HUDEP-2 (cell line): Measurements from ENCODE around the gene SLC28A1.
"Not testable (repeated sequence)": the region's sequence is repeated elsewhere in the genome, so short reads cannot be mapped to it uniquely, and the experiment has no call there.

ENCODE experiments used
- DNase-seq, 76 experiments: peaks; one replicate each; lab custom pipeline; 2025; ENCODE audit not compliant: unreplicated experiment in 76 of 76; lab: John Stamatoyannopoulos, UW

SLC28A1 gene

DNA sequence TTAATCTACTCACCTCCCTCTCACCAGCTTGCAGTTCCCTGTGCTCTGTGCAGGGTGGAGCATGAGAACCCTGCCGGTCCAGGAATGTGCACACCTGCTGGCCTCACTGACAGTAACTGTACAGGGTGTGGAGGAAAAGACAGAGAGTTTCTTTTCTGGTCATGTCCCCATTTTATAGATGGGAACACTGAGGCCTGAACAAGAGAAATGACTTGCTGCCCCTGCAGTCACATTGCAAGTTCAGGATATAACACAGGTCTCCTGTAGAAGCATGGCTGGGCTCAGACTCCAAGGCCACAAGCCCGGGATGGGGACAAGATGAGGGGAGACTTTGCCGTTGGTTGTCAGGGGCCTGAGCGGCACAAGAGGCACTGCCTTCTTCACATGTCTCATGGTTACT lies 23.3 kb downstream of the SLC28A1 start:
- DNase-seq, result no peak

DNA sequence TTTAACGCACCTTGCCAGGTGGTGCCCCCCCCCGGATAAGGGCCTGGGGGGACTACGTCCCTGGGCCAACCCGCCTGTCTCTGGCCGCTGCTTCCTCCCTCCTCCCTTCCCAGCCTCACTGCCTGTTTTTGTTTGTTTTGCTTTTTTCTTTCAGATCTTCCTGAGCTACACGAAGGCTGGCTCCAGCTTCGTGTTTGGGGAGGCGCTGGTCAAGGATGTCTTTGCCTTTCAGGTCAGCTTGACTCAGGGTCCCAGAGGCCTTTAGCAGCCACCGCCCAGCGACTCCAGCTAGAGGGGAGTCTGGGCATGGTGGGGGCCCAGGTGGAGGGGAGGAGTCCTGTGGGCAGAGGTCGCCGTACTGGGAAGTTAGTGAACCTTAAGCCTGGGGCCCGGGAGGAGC lies 24.1 kb downstream of the SLC28A1 start:
- no peak for DNase-seq

DNA sequence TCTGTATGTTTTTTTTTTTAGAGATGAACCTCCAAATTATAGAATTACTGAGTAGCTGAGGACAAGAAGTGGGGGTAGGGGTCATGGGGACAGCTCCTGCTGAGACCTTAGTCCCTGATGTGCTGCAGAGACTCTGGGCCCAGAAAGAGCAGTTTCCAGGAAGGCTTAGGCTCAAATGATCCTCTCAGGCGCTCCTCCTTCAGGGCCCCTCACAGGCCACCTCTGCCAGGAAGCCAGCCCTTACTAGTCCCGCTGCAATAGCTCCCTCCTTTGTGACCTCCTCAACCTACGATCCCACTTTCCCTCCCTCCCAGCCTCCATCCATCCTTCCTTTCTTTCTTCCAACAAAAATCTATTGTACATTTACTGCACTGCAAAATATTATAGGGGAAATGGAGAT lies 24.6 kb downstream of the SLC28A1 start:
- DNase-seq, result no peak

DNA sequence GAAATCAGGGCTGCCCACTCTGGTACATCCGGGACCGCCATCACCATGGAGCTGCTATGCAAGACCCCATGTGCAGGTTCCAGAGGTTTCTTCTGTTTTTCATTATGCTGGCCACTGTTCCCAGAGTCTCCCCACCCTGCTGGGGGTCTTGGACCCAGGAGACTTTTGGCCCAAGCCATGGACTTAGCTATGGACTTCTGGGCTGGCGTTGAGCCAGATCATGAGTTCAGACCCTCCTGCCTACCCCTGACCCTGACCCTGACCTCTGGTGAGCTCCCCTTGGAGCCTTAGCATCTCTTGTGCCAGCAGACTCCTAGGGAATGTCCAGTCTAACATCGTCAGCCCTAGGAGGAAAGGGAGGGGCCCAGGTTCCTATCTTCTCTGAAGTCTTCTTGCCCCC lies 25.3 kb downstream of the SLC28A1 start:
- no peak for DNase-seq

DNA sequence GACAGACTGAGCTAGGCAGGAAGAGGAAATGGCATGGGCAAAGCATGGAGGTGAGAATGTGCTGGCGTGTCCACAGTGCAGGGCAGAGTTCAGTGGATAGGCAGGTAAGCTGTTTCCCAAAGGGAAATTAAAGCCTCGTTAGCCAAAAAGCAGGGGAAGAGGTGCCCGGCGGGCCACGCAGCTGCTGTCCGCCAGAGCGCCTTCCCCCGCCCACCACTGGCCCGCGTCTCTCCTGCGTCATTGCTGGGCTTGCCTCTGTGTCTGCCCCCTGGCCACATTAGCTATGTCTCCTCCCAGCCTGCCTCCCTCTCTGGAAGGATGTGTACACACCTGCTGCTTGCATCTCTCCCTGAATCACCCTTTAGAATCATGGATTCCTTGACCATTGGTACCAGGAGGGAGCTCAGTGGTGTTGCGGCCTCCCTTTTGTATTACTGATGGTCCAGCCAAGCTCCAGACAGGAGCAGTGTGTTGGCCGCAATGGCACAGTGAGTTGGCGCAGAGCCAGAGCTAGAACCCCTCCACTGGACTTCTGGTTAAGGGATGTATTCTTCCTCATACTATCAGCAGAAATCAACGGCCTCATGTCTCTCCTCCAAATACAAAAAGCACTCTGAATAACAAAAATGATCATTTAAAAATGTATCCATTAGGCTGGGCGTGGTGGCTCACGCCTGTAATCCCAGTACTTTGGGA lies 26.6 kb downstream of the SLC28A1 start:
- DNase-seq, result no peak

DNA sequence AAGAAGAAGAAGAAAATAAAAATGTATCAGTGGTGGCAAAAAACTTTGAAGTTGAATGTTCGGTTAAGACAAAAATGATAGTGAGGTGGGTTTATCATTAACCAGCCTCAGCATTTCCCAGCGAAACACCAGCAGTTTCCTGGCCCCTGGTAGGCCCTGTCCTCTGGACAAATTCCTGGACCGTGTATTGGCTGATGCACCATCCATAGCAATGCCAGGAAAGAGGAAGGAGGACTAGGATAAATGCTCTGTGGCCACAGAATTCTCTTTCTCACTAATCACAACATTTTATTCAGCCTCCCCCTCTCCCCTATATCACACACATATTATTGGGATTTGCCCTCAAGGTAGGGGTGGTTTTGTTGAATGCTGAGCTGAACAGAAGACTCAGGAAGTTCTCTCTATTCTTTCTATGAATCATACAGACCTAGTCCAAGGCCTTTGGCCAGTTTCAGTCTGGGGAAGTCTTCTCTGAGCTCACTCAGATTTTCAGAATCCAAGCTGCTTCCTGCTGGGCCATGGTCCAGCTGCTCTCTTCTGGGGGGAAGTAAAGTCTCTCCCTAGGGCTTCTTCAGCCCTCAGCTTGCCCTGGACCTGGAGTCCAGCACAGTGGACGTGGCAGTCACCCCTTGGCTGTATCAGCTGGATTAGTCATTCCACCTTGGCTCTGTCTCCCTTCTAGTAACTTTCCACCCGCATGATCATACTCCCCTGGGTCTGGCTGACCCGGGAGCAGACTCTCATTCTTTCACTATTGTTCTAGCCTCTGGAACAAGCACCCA lies 27.6 kb downstream of the SLC28A1 start:
- no peak for DNase-seq

DNA sequence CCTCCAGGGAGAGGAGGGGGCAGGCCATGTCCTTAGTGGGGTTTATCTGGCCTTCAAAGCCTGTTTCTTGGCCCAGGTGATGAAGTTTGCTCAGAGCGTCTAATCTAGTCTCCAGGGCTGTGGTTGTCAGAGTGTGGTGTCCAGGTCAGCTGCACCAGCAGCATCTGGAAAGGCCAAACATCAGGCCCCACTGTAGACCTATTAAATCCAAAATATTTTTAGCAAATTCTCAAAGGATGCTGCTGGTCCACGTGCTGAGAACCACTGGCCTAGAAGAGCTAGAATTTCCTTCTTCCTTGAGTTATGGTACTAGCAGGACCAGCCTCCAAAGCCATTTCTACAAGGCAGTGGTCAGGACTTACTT lies 28.9 kb downstream of the SLC28A1 start:
- DNase-seq, result no peak

DNA sequence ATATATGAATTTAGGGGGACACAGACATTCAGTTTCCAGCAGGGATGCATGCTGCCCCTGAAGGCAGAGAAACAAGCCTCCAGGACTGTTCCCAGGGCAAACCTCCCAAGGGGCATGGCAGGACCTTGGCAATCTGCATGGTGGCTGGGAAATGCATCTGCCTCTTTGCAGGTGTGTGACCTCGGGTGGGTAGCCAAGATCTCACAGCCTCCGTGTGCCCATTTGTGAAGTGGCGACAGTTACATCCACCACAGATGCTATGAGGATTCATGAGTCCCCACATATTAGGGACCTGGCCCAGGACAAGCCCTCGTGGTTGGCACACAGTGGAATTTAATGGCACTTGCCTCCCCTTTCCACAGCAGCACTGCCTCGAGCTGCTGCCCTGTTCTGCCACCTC lies 29.9 kb downstream of the SLC28A1 start:
- no peak for DNase-seq

DNA sequence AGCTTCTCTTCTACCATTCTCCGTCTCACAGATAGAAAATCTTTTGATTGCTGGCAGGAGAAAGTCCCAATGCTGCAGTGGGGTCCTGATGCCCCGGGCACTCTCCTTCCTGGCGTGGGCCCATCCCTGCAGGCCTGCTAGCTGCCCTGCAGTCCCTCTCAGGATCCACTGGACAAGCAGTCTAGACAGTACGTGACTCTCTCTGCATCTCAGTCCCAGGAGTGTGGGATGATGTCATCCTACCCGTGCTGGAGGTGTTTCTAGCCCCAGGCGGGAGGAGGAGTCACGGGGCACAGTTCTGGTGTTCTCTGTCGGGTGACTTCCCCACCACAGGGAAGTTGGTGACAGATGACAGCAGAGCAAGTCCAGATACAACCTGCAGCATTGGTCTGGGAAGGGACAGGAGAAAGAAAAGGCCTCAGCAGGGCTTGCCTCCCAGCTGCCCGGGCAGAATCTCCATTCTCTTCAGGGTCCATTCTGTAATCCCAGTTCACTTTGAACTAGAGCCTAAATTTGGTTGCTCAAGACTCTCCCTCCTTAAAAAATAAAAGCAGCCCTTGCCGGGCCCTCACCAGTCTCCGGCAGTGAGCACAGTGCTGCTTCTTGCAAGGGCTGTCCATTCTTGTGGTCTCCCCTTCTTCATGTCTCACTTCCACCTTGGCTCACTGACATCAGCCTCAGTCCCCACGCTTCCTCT lies 30.6 kb downstream of the SLC28A1 start:
- DNase-seq, result peak in 20 of 76 experiments; percentile 2 to 70 (median 14)

DNA sequence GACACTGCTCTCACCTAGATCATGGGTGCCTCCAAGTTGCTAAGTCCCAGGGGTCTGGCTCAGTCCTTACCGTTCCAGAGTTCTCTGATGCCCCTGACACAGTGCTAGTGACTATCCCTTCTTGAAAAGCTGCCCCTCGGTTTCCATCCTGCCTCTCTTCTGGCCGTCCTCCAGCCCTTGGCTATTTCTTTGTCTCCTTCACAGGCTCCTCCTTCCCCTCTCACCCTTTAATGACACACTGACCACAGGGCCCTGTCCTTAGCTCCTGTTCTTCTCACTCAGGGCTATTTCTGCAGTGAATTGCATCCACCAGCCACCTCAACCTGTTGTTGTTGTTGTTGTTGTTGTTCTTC lies 31.1 kb downstream of the SLC28A1 start:
- no peak for DNase-seq

DNA sequence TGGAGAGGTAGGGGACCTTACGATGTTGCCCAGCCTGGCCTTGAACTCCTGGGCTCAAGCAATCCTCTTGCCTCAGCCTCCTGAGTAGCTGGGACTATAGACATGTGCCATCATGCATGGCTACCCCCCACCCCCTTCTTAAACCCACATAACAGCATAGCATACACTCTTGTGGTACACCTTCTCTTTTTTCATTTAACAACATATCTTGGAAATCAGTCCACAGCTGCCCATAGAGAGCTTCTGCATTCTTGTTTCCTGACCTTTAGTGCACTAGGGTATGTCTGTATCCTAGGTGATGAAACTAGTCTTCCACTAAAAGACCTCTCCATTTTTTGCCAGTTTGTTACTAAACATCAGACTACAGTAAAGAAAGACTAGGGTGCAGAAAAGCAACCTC lies 33.0 kb downstream of the SLC28A1 start:
- DNase-seq, result no peak

DNA sequence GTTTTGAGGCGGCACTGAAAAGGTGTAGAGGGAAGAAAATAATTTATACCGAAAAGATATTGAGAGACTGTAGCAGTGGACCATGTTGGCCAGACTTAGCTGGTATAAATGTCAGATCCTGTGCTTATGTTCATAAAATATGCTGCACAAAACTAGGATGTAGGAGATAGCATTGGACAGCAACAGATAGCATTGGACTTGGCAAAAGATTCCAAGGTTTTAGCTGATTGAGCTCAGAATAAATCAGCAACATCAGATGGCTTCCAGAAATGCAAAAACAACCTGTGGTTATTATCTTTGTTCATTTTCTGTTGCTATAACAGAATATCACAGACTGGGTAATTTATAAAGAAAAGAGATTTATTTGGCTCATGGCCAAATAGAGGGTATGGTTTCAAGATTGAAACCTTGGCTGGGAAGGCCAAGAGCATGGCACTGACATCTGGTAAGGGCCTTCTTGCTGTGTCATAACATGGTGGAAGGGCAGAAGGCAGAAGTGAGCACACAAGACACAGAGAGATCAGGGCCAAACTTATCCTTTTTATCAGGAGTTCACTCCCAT lies 34.7 kb downstream of the SLC28A1 start:
- DNase-seq, result no peak

DNA sequence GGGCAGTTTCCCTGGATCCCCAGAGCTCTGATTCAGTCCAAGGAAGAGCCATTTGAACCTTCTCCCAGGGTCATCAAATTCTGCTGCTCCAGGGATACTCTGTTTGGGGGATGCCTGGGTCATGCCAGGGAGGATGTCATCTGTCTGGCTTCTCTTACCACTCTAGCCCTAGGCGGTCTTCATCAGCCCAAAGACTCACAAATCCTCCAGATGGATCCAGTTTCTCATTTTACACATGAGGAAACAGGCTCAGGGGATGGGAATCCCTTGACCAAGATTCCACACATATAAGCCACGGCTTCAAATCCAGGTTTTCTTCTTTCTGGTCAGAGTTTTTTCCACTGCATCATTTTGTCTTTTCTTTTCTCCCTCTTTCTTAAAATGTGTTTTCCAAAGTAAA lies 36.7 kb downstream of the SLC28A1 start:
- no peak for DNase-seq

DNA sequence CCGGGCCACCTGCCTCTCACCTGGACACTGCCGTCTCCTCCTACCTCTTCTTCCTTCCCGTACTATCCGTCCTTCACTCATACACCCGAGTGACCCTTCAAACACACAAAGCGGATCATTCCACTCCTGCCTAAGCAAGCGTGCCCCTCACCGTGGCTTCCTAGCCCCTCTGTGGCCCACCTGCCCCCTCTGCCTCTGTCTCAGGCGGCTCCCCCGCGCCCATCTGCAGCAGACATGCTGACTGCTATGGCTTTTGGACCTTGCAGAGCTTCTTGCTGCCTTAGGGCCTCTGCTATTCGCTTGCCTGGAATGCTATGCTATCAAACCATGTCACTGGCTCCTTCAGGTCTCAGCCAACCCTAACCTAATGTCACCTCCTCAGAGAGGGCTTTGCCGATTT lies 38.1 kb downstream of the SLC28A1 start:
- DNase-seq, result no peak

DNA sequence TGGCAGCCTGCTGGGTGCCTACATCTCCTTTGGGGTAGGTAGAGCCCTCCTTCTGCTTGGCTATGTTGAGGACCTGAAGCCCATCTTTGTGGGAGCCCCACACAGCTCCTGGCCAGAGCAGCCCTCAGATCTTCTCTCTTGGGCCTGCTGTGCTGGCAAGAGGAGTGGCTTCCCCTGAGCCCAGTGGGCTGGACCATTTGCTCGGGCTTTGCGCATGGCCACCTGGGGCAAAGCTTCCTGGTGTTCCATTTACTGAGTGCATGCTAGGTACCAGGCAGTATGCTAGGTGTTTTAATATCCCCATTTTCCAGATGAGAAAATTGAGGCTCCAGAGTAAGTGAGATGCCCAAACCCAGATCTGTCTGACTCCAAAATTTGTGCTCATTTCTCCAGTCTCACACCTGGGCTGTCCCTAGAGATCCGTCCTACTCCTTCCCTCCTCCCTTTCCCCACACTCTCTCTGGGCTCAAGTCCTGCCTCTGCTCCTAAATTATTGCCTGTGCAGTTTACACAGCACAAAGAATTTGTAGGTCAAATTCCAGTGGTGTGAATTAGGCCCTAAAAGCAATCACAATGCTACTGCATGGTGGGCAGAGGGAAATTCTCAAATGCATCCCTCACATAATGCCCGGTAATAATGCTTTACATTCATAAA lies 39.7 kb downstream of the SLC28A1 start:
- no peak for DNase-seq

DNA sequence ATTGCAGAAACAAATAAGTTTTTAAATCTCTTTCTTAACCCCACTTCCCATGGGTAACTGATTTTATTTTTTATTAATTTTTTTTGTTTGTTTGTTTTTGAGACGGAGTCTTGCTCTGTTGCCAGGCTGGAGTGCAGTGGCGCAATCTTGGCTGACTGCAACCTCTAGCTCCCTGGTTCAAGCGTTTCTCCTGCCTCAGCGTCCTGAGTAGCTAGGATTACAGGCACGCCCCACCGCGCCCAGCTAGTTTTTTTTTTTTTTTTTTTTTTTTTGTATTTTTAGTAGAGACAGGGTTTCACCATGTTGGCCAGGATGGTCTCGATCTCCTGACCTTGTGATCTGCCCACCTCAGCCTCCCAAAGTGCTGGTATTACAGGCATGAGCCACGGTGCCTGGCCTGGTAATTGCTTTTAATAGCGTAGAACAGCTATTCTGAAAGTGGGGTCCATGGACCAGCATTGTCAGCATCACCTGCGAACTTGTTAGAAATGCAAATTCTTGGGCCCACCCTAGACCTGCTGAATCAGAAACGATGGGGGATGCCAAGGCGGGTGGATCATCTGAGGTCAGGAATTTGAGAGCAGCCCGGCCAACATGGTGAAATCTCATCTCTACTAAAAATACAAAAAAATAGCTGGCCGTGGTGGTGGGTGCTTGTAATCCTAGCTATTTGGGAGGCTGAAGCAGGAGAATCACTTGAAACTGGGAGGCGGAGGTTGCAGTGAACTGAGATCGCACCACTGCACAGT lies 40.5 kb downstream of the SLC28A1 start:
- DNase-seq, result not testable (repeated sequence)

DNA sequence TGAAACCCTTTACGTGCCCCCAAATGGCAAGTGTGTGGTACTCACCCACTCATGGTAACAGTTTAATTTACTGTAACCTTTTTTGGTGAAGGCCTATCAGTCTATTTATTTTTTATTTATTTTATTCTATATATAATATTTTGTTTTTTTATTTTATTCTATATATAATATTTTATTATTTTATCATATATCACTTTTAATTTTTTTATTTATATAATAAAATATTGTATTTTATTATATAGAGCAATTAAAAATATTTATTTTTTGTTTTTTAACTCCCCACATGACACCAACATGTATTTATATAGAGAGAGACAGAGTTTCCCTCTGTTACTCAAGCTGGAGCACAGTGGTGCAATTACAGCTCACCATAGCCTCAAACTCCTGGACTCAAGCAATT lies 41.4 kb downstream of the SLC28A1 start:
- DNase-seq, result no peak

DNA sequence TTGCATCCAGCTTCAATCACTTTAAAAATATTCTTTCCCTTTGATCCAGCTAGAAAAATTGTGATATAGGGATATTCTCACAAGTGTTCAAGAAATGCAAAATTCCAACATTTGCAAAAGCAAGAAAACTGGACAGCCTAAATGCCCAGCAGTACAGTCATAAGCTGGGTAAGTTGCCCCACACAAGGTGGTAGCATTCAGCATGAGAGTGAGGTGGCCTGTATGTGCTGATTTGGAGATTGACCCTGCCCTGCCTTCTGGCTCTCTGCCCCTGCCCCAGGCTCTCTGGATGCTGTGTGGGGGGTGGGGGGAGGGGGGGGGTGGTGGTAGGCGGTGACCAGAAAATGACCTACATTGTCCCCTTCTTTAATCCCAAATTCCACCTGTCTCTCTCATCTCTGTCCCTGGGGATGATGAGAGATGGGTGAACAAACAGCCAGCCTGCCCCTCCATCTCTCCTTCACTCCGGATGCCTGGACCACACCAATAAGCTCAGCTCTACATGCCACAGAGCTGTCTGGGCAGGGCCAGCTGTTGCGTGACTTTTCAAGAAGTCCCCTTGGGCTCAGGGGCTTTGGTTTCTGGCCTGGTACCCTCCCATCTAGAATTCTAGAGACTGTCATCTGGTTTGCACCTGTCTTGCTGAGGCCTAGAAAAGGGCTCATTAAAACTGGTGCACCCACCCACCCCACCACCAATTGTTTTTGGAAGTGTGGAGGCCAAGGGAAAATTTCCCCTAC lies 42.2 kb downstream of the SLC28A1 start:
- no peak for DNase-seq

DNA sequence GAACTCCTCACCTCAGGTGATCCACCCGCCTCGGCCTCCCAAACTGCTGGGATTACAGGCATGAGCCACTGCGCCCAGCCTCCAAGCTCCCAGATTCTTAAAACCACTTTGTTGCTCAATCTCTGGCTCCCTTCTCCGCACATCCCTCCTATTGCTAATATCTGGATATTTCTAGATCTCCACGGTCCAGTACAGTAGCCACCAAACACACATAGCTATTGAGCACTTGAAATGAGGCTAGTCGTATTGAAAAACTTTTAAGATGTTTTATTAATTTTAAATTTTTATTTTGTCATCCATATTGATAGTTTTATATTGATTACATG lies 44.3 kb downstream of the SLC28A1 start:
- no peak for DNase-seq
